ENCODE measurements around the gene HOXB8. TPM values are rescaled to one million over a fixed set of nuclear protein-coding genes. Genes with fewer than 3 reads are reported as not detected.

HOXB8 gene
- total RNA-seq, 1 donor from 2014 or later, result 1.6 TPM

- DNase-seq, result peak; percentile 53
Observed at GRCh38 chr17:48610282-48611211, 4.5 kb downstream of the HOXB8 start, which contains the start of gene HOXB7. Gene HOXB7, minus strand, starts transcription at chr17:48611017. Its CDS starts 99 bp downstream, at chr17:48610918.

GRCh38 chr17:48609759-48610281, 5.3 kb downstream of the HOXB8 start:
- DNase-seq, result no peak

- no peak for DNase-seq
Observed at GRCh38 chr17:48609033-48609432, 6.1 kb downstream of the HOXB8 start.

GRCh38 chr17:48608494-48608834, 6.6 kb downstream of the HOXB8 start:
- no peak for DNase-seq

GRCh38 chr17:48606892-48607614, 8.0 kb downstream of the HOXB8 start:
- no peak for DNase-seq

GRCh38 chr17:48605991-48606891, 8.9 kb downstream of the HOXB8 start:
- peak; percentile 51 for DNase-seq

- DNase-seq, result no peak
Observed at GRCh38 chr17:48605409-48605919, 9.6 kb downstream of the HOXB8 start.

GRCh38 chr17:48604770-48605329, 10.2 kb downstream of the HOXB8 start, which contains the start of gene HOXB6:
Gene HOXB6, minus strand, starts transcription at chr17:48604986. Its CDS starts 6,836 bp downstream, at chr17:48598150.
- no peak for DNase-seq

GRCh38 chr17:48603959-48604769, 10.9 kb downstream of the HOXB8 start:
- no peak for DNase-seq

- no peak for DNase-seq
Observed at GRCh38 chr17:48601539-48602425, 13.3 kb downstream of the HOXB8 start.

GRCh38 chr17:48601207-48601538, 13.9 kb downstream of the HOXB8 start:
- no peak for DNase-seq

GRCh38 chr17:48600244-48601098, 14.6 kb downstream of the HOXB8 start:
- DNase-seq, result no peak

GRCh38 chr17:48599354-48599753, 15.7 kb downstream of the HOXB8 start:
- no peak for DNase-seq

- DNase-seq, result no peak
Observed at GRCh38 chr17:48598736-48599135, 16.4 kb downstream of the HOXB8 start.

GRCh38 chr17:48597778-48598631, 17.1 kb downstream of the HOXB8 start:
- peak; percentile 49 for DNase-seq

GRCh38 chr17:48597528-48597777, 17.6 kb downstream of the HOXB8 start:
- no peak for DNase-seq

- DNase-seq, result peak; percentile 39
Observed at GRCh38 chr17:48596735-48597527, 18.2 kb downstream of the HOXB8 start.
